WTC11 (cell line): Measurements from ENCODE around the gene CASQ2. TPM values are rescaled to one million over a fixed set of nuclear protein-coding genes. Genes with fewer than 3 reads are reported as not detected.

ENCODE experiments used
- ATAC-seq: fragments of 200-7000 bp; cut with Tn5 transposase; 2 replicates; pipeline ENCODE4 v1.10.0; 2021; ENCODE audit warnings: mild to moderate bottlenecking, moderate library complexity
- CTCF ChIA-PET: fragments of 300-600 bp; sonication (Branson Sonifier 250); formaldehyde crosslinking; loops from one replicate; lab custom pipeline; 2021; ENCODE audit warnings: antibody characterized with exemption; lab: Charles Lee
- POLR2A ChIA-PET: fragments of 350-600 bp; sonication (Branson Sonifier 250); formaldehyde crosslinking; loops from one replicate; lab custom pipeline; 2021; ENCODE audit warnings: antibody characterized with exemption; lab: Charles Lee
- DNase-seq: peaks from one replicate; pipeline ENCODE4 v3.0.0; 2021; ENCODE audit warnings: low spot score
- H3K27ac Mint-ChIP-seq: 2 replicates; pipeline ENCODE4 v1.8.0; 2021; ENCODE audit warnings: mixed read lengths
- H3K27me3 Mint-ChIP-seq: 2 replicates; pipeline ENCODE4 v1.8.0; 2021; ENCODE audit warnings: low read depth, mild to moderate bottlenecking, moderate library complexity, mixed read lengths
- H3K36me3 Mint-ChIP-seq: 2 replicates; pipeline ENCODE4 v1.8.0; 2021; ENCODE audit warnings: mixed read lengths
- H3K4me1 Mint-ChIP-seq: 2 replicates; pipeline ENCODE4 v1.8.0; 2022; ENCODE audit warnings: mixed read lengths
- H3K4me3 Mint-ChIP-seq: 2 replicates; pipeline ENCODE4 v1.8.0; 2021; ENCODE audit warnings: mild to moderate bottlenecking, moderate library complexity, mixed read lengths
- H3K9me3 Mint-ChIP-seq: 2 replicates; pipeline ENCODE4 v1.8.0; 2021; ENCODE audit warnings: mixed read lengths
- ATF1 ChIP-seq: sonication (generic); formaldehyde crosslinking; IDR thresholded peaks from 2 replicates; pipeline ENCODE4 v1.8.1; 2023; ENCODE audit warnings: mild to moderate bottlenecking, moderate library complexity, missing genetic modification reagents
- ATF3 ChIP-seq: sonication (generic); formaldehyde crosslinking; conservative IDR thresholded peaks from 2 replicates; pipeline ENCODE4 v1.8.1; 2022; ENCODE audit warnings: mild to moderate bottlenecking, missing genetic modification reagents
- HMGA2 ChIP-seq: fragments of 250-450 bp; sonication (Bioruptor Pico); IDR thresholded peaks from 2 replicates; pipeline ENCODE4 v1.4.0; 2021; ENCODE audit warnings: mild to moderate bottlenecking, moderate library complexity
- IRF1 ChIP-seq: sonication (generic); formaldehyde crosslinking; IDR thresholded peaks from 2 replicates; pipeline ENCODE4 v1.8.0; 2023; ENCODE audit warnings: missing genetic modification reagents
- NFATC4 ChIP-seq: fragments of 250-450 bp; sonication (Bioruptor Pico); IDR thresholded peaks from 2 replicates; pipeline ENCODE4 v1.9.0; 2021; ENCODE audit warnings: mild to moderate bottlenecking
- NFYB ChIP-seq: sonication (generic); formaldehyde crosslinking; conservative IDR thresholded peaks from 2 replicates; pipeline ENCODE4 v1.8.0; 2022; ENCODE audit warnings: low read depth, missing genetic modification reagents
- RELA ChIP-seq: sonication (generic); formaldehyde crosslinking; IDR thresholded peaks from 2 replicates; pipeline ENCODE4 v1.8.1; 2022; ENCODE audit warnings: missing genetic modification reagents, mild to moderate bottlenecking, borderline replicate concordance
- RORB ChIP-seq: fragments of 250-450 bp; sonication (Bioruptor Pico); IDR thresholded peaks from 2 replicates; pipeline ENCODE4 v1.9.0; 2021; ENCODE audit warnings: mild to moderate bottlenecking
- TCF7 ChIP-seq: sonication (generic); formaldehyde crosslinking; IDR thresholded peaks from 2 replicates; pipeline ENCODE4 v1.8.0; 2022; ENCODE audit warnings: mild to moderate bottlenecking, low read depth, missing genetic modification reagents, moderate library complexity
- ZNF263 ChIP-seq: sonication (generic); formaldehyde crosslinking; IDR thresholded peaks from 2 replicates; pipeline ENCODE4 v1.8.1; 2022; ENCODE audit warnings: low read depth, mild to moderate bottlenecking, moderate library complexity, missing genetic modification reagents
- ZNF281 ChIP-seq: sonication (generic); formaldehyde crosslinking; IDR thresholded peaks from 2 replicates; pipeline ENCODE4 v1.8.0; 2023; ENCODE audit warnings: mild to moderate bottlenecking, missing genetic modification reagents
- ZNF396 ChIP-seq: fragments of 250-450 bp; sonication (Bioruptor Pico); IDR thresholded peaks from 2 replicates; pipeline ENCODE4 v1.8.0; 2021; ENCODE audit warnings: mild to moderate bottlenecking, moderate library complexity, borderline replicate concordance
- ZNF416 ChIP-seq: fragments of 250-450 bp; sonication (Bioruptor Pico); IDR thresholded peaks from 2 replicates; pipeline ENCODE4 v1.9.0; 2021; ENCODE audit warnings: mild to moderate bottlenecking, inconsistent platforms
- ZNF423 ChIP-seq: fragments of 250-450 bp; sonication (Bioruptor Pico); IDR thresholded peaks from 2 replicates; pipeline ENCODE4 v2.1.2; 2022; ENCODE audit warnings: mild to moderate bottlenecking, moderate library complexity
- total RNA-seq: library from RNA; stranded (reverse); gene quantifications from 3 replicates; pipeline ENCODE4 v1.2.3, GENCODE V29; 2021
- TF ChIP-seq, protein P1 (sequence below): sonication (generic); formaldehyde crosslinking; IDR thresholded peaks from 2 replicates; pipeline ENCODE4 v1.8.1; 2023; ENCODE audit warnings: mild to moderate bottlenecking, missing genetic modification reagents
- TF ChIP-seq, protein P2 (sequence below): sonication (generic); formaldehyde crosslinking; IDR thresholded peaks from 2 replicates; pipeline ENCODE4 v1.8.1; 2022; ENCODE audit warnings: low read depth, mild to moderate bottlenecking, moderate library complexity, missing genetic modification reagents, borderline replicate concordance

The CASQ2 gene
- total RNA-seq, 1 experiment from 2014 or later: not detected

GRCh38 chr1:115655306-115655663 is 113.2 kb downstream of the CASQ2 start (continued):
- TF ChIP-seq, protein P1, sequence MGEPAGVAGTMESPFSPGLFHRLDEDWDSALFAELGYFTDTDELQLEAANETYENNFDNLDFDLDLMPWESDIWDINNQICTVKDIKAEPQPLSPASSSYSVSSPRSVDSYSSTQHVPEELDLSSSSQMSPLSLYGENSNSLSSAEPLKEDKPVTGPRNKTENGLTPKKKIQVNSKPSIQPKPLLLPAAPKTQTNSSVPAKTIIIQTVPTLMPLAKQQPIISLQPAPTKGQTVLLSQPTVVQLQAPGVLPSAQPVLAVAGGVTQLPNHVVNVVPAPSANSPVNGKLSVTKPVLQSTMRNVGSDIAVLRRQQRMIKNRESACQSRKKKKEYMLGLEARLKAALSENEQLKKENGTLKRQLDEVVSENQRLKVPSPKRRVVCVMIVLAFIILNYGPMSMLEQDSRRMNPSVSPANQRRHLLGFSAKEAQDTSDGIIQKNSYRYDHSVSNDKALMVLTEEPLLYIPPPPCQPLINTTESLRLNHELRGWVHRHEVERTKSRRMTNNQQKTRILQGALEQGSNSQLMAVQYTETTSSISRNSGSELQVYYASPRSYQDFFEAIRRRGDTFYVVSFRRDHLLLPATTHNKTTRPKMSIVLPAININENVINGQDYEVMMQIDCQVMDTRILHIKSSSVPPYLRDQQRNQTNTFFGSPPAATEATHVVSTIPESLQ: no peak
- TF ChIP-seq ATF3 (CRISPR knock-in tag) (no peak), RORB (CRISPR knock-in tag) (no peak), ATF1 (no peak), RELA (CRISPR knock-in tag) (no peak), ZNF396 (CRISPR knock-in tag) (no peak), NFYB (CRISPR knock-in tag) (no peak)

GRCh38 chr1:115654663-115655305 is 113.7 kb downstream of the CASQ2 start:
- H3K4me3 Mint-ChIP-seq: no peak overlapping the region; the same call in 1 of the 2 replicates
- peaks cover 47% of the 10 kb centered on the region for H3K4me1 Mint-ChIP-seq
- no peak for DNase-seq
- H3K27me3 Mint-ChIP-seq: no peaks in the 10 kb centered on the region; the same call in 1 of the 2 replicates
- CTCF ChIA-PET: interaction anchor here (1.0 to 1.7 kb wide), 4 partner anchors 46 to 63 kb away, joined by 3 to 11 read pairs (median 4); no protein-coding TSS in a partner anchor
- POLR2A ChIA-PET: no interaction called here
- no peaks in the 10 kb centered on the region for H3K9me3 Mint-ChIP-seq
- peak overlapping the region; percentile 43 for H3K27ac Mint-ChIP-seq
- peaks cover 26% of the 10 kb centered on the region for H3K36me3 Mint-ChIP-seq
- no peak for TF ChIP-seq ZNF423 (CRISPR knock-in tag)
- TF ChIP-seq TCF7 (CRISPR knock-in tag): no peak
- TF ChIP-seq ZNF263 (CRISPR knock-in tag): no peak
- TF ChIP-seq, all 79 proteins: peak for 0
- ATAC-seq: peak; percentile 59

DNA sequence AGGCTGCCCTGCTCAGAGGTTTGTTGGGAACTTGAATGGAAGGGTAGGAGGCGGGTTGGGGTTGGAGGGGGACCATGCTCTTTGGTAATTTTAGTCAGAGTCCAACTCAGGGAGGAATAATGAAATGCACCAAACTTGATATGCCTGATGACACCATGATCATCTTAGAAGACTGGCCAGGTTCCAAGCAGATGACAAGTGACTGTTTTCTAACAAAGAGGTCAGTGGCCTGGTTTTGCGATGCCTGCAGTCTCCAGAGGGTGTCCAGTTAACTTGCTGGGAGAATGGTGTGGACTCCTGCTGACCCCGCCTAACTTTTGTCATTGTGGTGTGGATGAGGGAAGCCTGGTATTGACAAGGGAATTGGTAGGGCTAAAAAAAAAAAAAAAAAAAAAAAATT is 114.4 kb downstream of the CASQ2 start:
- H3K4me1 Mint-ChIP-seq: peaks cover 40% of the 10 kb centered on the region
- H3K36me3 Mint-ChIP-seq: peaks cover 24% of the 10 kb centered on the region
- DNase-seq (no peak), ATAC-seq (no peak)
- no peaks in the 10 kb centered on the region for H3K9me3 Mint-ChIP-seq
- TF ChIP-seq, protein P2, sequence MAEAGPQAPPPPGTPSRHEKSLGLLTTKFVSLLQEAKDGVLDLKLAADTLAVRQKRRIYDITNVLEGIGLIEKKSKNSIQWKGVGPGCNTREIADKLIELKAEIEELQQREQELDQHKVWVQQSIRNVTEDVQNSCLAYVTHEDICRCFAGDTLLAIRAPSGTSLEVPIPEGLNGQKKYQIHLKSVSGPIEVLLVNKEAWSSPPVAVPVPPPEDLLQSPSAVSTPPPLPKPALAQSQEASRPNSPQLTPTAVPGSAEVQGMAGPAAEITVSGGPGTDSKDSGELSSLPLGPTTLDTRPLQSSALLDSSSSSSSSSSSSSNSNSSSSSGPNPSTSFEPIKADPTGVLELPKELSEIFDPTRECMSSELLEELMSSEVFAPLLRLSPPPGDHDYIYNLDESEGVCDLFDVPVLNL (CRISPR knock-in tag): no peak
- TF ChIP-seq ZNF281 (CRISPR knock-in tag): no peak
- TF ChIP-seq ZNF416 (CRISPR knock-in tag): no peak
- TF ChIP-seq HMGA2 (CRISPR knock-in tag): no peak
- no peak for TF ChIP-seq NFATC4 (CRISPR knock-in tag)
- TF ChIP-seq IRF1 (CRISPR knock-in tag): no peak
- POLR2A ChIA-PET: no interaction called here
- no peak overlapping the region; the same call in 1 of the 2 replicates for H3K27ac Mint-ChIP-seq
- H3K27me3 Mint-ChIP-seq: no peaks in the 10 kb centered on the region; the same call in 1 of the 2 replicates
- CTCF ChIA-PET: interaction anchor here (1.0 to 1.3 kb wide), 2 partner anchors 46 to 52 kb away, joined by 4 to 5 read pairs; no protein-coding TSS in a partner anchor
- no peak overlapping the region for H3K4me3 Mint-ChIP-seq
